HEK293T (cell line): Measurements from ENCODE around the gene EMP1.

Experiments
- BHLHE40 ChIP-seq: fragments of 450-650 bp; IDR thresholded peaks from 2 replicates; pipeline ENCODE4 v1.6.1; 2016; ENCODE audit warnings: mild to moderate bottlenecking, moderate library complexity, borderline replicate concordance
- L3MBTL2 ChIP-seq: fragments of 450-650 bp; conservative IDR thresholded peaks from 2 replicates; pipeline ENCODE4 v1.6.1; 2016; ENCODE audit warnings: mild to moderate bottlenecking
- SUZ12 ChIP-seq: fragments of 450-650 bp; IDR thresholded peaks from 2 replicates; pipeline ENCODE4 v1.6.1; 2016; ENCODE audit warnings: mild to moderate bottlenecking
- TARDBP ChIP-seq: fragments of 450-650 bp; IDR thresholded peaks from 2 replicates; pipeline ENCODE4 v1.6.1; 2016

GRCh38 chr12:13238204-13238603 lies 41.7 kb downstream of the EMP1 start:
- TF ChIP-seq L3MBTL2 (no peak), SUZ12 (no peak), BHLHE40 (no peak), TARDBP (no peak)
